Measurements from ENCODE around the gene BPIFB2. TPM values are rescaled to one million over a fixed set of nuclear protein-coding genes. Genes with fewer than 3 reads are reported as not detected.

The BPIFB2 gene
- polyA plus RNA-seq, 1 donor (not counting 4 experiments of a cell fraction or from before 2014, with no cell fraction given) = not detected

GRCh38 chr20:33020278-33021161, 13.0 kb downstream of the BPIFB2 start:
- no peak overlapping the region for H3K27ac ChIP-seq (ENCODE audit: control insufficient read depth, insufficient read depth, low read length)
- H4K20me1 ChIP-seq (ENCODE audit: control insufficient read depth, extremely low read depth, insufficient read depth, low read length) = no peaks in the 10 kb centered on the region
- no peak overlapping the region for H3K9ac ChIP-seq (ENCODE audit: control insufficient read depth, extremely low read depth, insufficient read depth, low read length)
- H2AFZ ChIP-seq (ENCODE audit: control insufficient read depth, low read length) = no peak overlapping the region
- dilution Hi-C loops (cut with MboI; ENCODE audit: extremely low pct_ligation_motif_present, low sequenced_read_pairs) = no loop called here
- H3K27me3 ChIP-seq (ENCODE audit: control insufficient read depth, extremely low read depth, insufficient read depth, low read length) = no peaks in the 10 kb centered on the region
- no peaks in the 10 kb centered on the region for H3K4me1 ChIP-seq (ENCODE audit: control insufficient read depth, extremely low read depth, insufficient read depth, low read length)
- no peaks in the 10 kb centered on the region for H3K79me2 ChIP-seq (ENCODE audit: control insufficient read depth, insufficient read depth, low read length)
- no peaks in the 10 kb centered on the region for H3K9me1 ChIP-seq (ENCODE audit: control insufficient read depth, extremely low read depth, insufficient read depth, low read length)
- H3K9me3 ChIP-seq (ENCODE audit: control insufficient read depth, low read depth, low read length) = no peaks in the 10 kb centered on the region
- TF ChIP-seq CTCF (optimal IDR thresholded peaks at IDR 0.05 in 1 of 3, IDR thresholded peaks at IDR 0.05 in 1 of 3, conservative IDR thresholded peaks at IDR 0.05 in 1 of 3; ENCODE audit: extremely low read depth in 1 of 3, insufficient read depth in 2 of 3, low read length in 3 of 3) (no peak), EZH2 (IDR thresholded peaks at IDR 0.05; ENCODE audit: low read length) (no peak)
- FAIRE-seq (no peak), DNase-seq (ENCODE audit: low read depth, low spot score) (no peak)
- H3K4me3 ChIP-seq (ENCODE audit: control insufficient read depth in 2 of 3, extremely low read depth in 1 of 3, insufficient read depth in 2 of 3, low read depth in 1 of 3, low read length in 3 of 3) = no peak overlapping the region
- no peak overlapping the region for H3K4me2 ChIP-seq (ENCODE audit: control insufficient read depth, extremely low read depth, insufficient read depth, low read depth, low read length)
- no peaks in the 10 kb centered on the region for H3K36me3 ChIP-seq (ENCODE audit: control insufficient read depth in 2 of 2, extremely low read depth in 1 of 2, insufficient read depth in 2 of 2, low read length in 2 of 2)

GRCh38 chr20:33021879-33022278, 14.4 kb downstream of the BPIFB2 start:
- no peak overlapping the region for H3K9ac ChIP-seq (ENCODE audit: control insufficient read depth, extremely low read depth, insufficient read depth, low read length)
- H3K4me2 ChIP-seq (ENCODE audit: control insufficient read depth, extremely low read depth, insufficient read depth, low read depth, low read length) = no peak overlapping the region
- no peaks in the 10 kb centered on the region for H3K79me2 ChIP-seq (ENCODE audit: control insufficient read depth, insufficient read depth, low read length)
- H4K20me1 ChIP-seq (ENCODE audit: control insufficient read depth, extremely low read depth, insufficient read depth, low read length) = no peaks in the 10 kb centered on the region
- TF ChIP-seq EZH2 (IDR thresholded peaks at IDR 0.05; ENCODE audit: low read length) (no peak), CTCF (optimal IDR thresholded peaks at IDR 0.05 in 1 of 3, IDR thresholded peaks at IDR 0.05 in 1 of 3, conservative IDR thresholded peaks at IDR 0.05 in 1 of 3; ENCODE audit: extremely low read depth in 1 of 3, insufficient read depth in 2 of 3, low read length in 3 of 3) (no peak)
- no peaks in the 10 kb centered on the region for H3K9me1 ChIP-seq (ENCODE audit: control insufficient read depth, extremely low read depth, insufficient read depth, low read length)
- H3K4me3 ChIP-seq (ENCODE audit: control insufficient read depth in 2 of 3, extremely low read depth in 1 of 3, insufficient read depth in 2 of 3, low read depth in 1 of 3, low read length in 3 of 3) = no peak overlapping the region
- no peak overlapping the region for H2AFZ ChIP-seq (ENCODE audit: control insufficient read depth, low read length)
- no peak overlapping the region for H3K27ac ChIP-seq (ENCODE audit: control insufficient read depth, insufficient read depth, low read length)
- H3K4me1 ChIP-seq (ENCODE audit: control insufficient read depth, extremely low read depth, insufficient read depth, low read length) = no peaks in the 10 kb centered on the region
- dilution Hi-C loops (cut with MboI; ENCODE audit: extremely low pct_ligation_motif_present, low sequenced_read_pairs) = no loop called here
- no peak for DNase-seq (ENCODE audit: low read depth, low spot score)
- H3K9me3 ChIP-seq (ENCODE audit: control insufficient read depth, low read depth, low read length) = no peaks in the 10 kb centered on the region
- no peak for FAIRE-seq
- H3K36me3 ChIP-seq (ENCODE audit: control insufficient read depth in 2 of 2, extremely low read depth in 1 of 2, insufficient read depth in 2 of 2, low read length in 2 of 2) = no peaks in the 10 kb centered on the region
- no peaks in the 10 kb centered on the region for H3K27me3 ChIP-seq (ENCODE audit: control insufficient read depth, extremely low read depth, insufficient read depth, low read length)

All from keratinocyte (primary cell).